EH (cell line): ENCODE measurements around the gene TUBA1C.
"Not testable (repeated sequence)": the region's sequence is repeated elsewhere in the genome, so short reads cannot be mapped to it uniquely, and the experiment has no call there.

Experiments
- DNase-seq: peaks from one replicate; pipeline ENCODE4 v3.0.0-alpha.2; 2015; ENCODE audit warnings: low read depth

Gene TUBA1C

GRCh38 chr12:49310451-49311000 lies 45.6 kb downstream of the TUBA1C start:
- not testable (repeated sequence) for DNase-seq

- DNase-seq: no peak
Observed at GRCh38 chr12:49314811-49315210, 49.9 kb downstream of the TUBA1C start.

- DNase-seq: not testable (repeated sequence)
Observed at GRCh38 chr12:49317118-49317517, 52.2 kb downstream of the TUBA1C start.

GRCh38 chr12:49320411-49321103 lies 55.7 kb downstream of the TUBA1C start:
- not testable (repeated sequence) for DNase-seq

- DNase-seq: no peak
Observed at GRCh38 chr12:49322367-49322707, 57.5 kb downstream of the TUBA1C start.

- DNase-seq: peak; percentile 99
Observed at GRCh38 chr12:49322708-49323523, 58.0 kb downstream of the TUBA1C start, which contains the start of gene TROAP. TSS of gene TROAP (plus strand) at chr12:49323255. CDS start at chr12:49323609, 354 bp downstream.

GRCh38 chr12:49323524-49324097 lies 58.7 kb downstream of the TUBA1C start:
- DNase-seq: no peak
